HL-60 (cell line): Measurements from ENCODE around the gene FERMT2.

ENCODE experiments used
- GABPA ChIP-seq: IDR thresholded peaks from 2 replicates; pipeline ENCODE4 v1.6.1; 2012; ENCODE audit warnings: low read depth
- TF ChIP-seq, protein P1 (sequence below): IDR thresholded peaks from one replicate; pipeline ENCODE4 v1.5.1; 2011; ENCODE audit warnings: low read length, control low read depth, inconsistent platforms; ENCODE audit not compliant: insufficient read depth
- TF ChIP-seq, protein P2 (sequence below): IDR thresholded peaks from 2 replicates; pipeline ENCODE4 v1.6.1; 2012; ENCODE audit warnings: low read depth; ENCODE audit not compliant: insufficient replicate concordance

DNA sequence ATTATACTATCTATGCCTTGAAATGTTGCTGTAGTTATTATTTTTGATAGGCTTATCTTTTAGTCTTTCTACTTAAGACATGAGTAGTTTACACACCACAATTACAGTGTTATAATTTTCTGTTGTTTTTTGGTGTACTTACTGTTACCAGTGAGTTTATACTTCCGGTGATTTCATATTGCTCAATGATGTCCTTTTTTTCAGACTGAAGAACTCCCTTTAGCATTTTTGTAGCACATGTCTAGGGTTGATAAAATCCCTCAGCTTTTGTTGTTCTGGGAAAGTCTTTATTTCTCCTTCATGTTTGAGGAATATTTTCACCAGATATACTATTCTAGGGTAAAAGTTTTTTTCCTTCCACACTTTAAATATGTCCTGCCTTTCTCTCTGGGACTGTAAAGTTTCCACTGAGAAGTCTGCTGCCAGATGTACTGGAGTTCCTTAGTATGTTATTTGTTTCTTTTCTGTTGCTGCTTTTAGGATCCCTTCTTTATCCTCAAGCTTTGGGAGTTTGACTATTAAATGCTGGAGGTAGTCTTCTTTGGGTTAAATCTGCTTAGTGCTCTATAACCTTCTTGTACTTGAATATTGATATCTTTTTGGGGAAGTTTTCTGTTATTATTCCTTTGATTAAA is 41.5 kb upstream of the FERMT2 start:
- TF ChIP-seq, protein P1, sequence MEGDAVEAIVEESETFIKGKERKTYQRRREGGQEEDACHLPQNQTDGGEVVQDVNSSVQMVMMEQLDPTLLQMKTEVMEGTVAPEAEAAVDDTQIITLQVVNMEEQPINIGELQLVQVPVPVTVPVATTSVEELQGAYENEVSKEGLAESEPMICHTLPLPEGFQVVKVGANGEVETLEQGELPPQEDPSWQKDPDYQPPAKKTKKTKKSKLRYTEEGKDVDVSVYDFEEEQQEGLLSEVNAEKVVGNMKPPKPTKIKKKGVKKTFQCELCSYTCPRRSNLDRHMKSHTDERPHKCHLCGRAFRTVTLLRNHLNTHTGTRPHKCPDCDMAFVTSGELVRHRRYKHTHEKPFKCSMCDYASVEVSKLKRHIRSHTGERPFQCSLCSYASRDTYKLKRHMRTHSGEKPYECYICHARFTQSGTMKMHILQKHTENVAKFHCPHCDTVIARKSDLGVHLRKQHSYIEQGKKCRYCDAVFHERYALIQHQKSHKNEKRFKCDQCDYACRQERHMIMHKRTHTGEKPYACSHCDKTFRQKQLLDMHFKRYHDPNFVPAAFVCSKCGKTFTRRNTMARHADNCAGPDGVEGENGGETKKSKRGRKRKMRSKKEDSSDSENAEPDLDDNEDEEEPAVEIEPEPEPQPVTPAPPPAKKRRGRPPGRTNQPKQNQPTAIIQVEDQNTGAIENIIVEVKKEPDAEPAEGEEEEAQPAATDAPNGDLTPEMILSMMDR: no peak
- TF ChIP-seq GABPA: no peak
- TF ChIP-seq, protein P2, sequence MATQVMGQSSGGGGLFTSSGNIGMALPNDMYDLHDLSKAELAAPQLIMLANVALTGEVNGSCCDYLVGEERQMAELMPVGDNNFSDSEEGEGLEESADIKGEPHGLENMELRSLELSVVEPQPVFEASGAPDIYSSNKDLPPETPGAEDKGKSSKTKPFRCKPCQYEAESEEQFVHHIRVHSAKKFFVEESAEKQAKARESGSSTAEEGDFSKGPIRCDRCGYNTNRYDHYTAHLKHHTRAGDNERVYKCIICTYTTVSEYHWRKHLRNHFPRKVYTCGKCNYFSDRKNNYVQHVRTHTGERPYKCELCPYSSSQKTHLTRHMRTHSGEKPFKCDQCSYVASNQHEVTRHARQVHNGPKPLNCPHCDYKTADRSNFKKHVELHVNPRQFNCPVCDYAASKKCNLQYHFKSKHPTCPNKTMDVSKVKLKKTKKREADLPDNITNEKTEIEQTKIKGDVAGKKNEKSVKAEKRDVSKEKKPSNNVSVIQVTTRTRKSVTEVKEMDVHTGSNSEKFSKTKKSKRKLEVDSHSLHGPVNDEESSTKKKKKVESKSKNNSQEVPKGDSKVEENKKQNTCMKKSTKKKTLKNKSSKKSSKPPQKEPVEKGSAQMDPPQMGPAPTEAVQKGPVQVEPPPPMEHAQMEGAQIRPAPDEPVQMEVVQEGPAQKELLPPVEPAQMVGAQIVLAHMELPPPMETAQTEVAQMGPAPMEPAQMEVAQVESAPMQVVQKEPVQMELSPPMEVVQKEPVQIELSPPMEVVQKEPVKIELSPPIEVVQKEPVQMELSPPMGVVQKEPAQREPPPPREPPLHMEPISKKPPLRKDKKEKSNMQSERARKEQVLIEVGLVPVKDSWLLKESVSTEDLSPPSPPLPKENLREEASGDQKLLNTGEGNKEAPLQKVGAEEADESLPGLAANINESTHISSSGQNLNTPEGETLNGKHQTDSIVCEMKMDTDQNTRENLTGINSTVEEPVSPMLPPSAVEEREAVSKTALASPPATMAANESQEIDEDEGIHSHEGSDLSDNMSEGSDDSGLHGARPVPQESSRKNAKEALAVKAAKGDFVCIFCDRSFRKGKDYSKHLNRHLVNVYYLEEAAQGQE: no peak
